ENCODE data around the gene KCTD11. TPM values are rescaled to one million over a fixed set of nuclear protein-coding genes. Genes with fewer than 3 reads are reported as not detected.
"Not testable (repeated sequence)": the region's sequence is repeated elsewhere in the genome, so short reads cannot be mapped to it uniquely, and the experiment has no call there.

Gene KCTD11
- total RNA-seq, 1 donor from 2014 or later: 8.9 TPM

- H3K27ac ChIP-seq: peak within 1 kb of the TSS; percentile 36
- ATAC-seq: peak; percentile 78
- intact Hi-C loops (cut with DNase I): no loop called here
Observed at GRCh38 chr17:7336240-7337175, 15.5 kb upstream of the KCTD11 start, which contains the start of gene ACAP1. Gene ACAP1 (plus strand): TSS chr17:7336529. CDS start chr17:7336735, 206 bp downstream.

GRCh38 chr17:7337600-7337999, 14.4 kb upstream of the KCTD11 start:
- H3K36me3 ChIP-seq; H3K4me1 ChIP-seq; intact Hi-C loops (cut with DNase I); H3K27ac ChIP-seq; ATAC-seq; H3K9me3 ChIP-seq; DNase-seq; H3K27me3 ChIP-seq: not testable (repeated sequence)
- peak overlapping the region; percentile 43 for H3K4me3 ChIP-seq

More at GRCh38 chr17:7336240-7337175, 15.5 kb upstream of the KCTD11 start, which contains the start of gene ACAP1:
- TF ChIP-seq CTCF (IDR thresholded peaks at IDR 0.05): no peak
- H3K4me1 ChIP-seq: no peaks in the 10 kb centered on the region
- peak within 1 kb of the TSS; percentile 43 for H3K4me3 ChIP-seq
- no peaks in the 10 kb centered on the region for H3K36me3 ChIP-seq
- H3K9me3 ChIP-seq: no peaks in the 10 kb centered on the region
- peak; percentile 77 for DNase-seq
- H3K27me3 ChIP-seq: no peaks in the 10 kb centered on the region

- Histone ChIP-seq H3K4me1 (no peaks in the 10 kb centered on the region), H3K27ac (no peak overlapping the region), H3K36me3 (no peaks in the 10 kb centered on the region), H3K4me3 (no peak overlapping the region), H3K9me3 (no peaks in the 10 kb centered on the region), H3K27me3 (no peaks in the 10 kb centered on the region)
- TF ChIP-seq CTCF (IDR thresholded peaks at IDR 0.05): no peak
- intact Hi-C loops (cut with DNase I): no loop called here
- DNase-seq: no peak
- no peak for ATAC-seq
Observed at GRCh38 chr17:7340179-7340578, 11.8 kb upstream of the KCTD11 start.

- DNase-seq (no peak), ATAC-seq (no peak)
Observed at GRCh38 chr17:7341842-7342241, 10.1 kb upstream of the KCTD11 start.

GRCh38 chr17:7343250-7343649, 8.7 kb upstream of the KCTD11 start:
- H3K27ac ChIP-seq: no peak overlapping the region
- intact Hi-C loops (cut with DNase I): no loop called here
- no peaks in the 10 kb centered on the region for H3K9me3 ChIP-seq
- TF ChIP-seq CTCF (IDR thresholded peaks at IDR 0.05): no peak
- H3K36me3 ChIP-seq: no peaks in the 10 kb centered on the region
- H3K27me3 ChIP-seq: no peaks in the 10 kb centered on the region
- no peak overlapping the region for H3K4me3 ChIP-seq
- DNase-seq (no peak), ATAC-seq (no peak)
- no peaks in the 10 kb centered on the region for H3K4me1 ChIP-seq

More at GRCh38 chr17:7341842-7342241, 10.1 kb upstream of the KCTD11 start:
- Histone ChIP-seq H3K4me3 (no peak overlapping the region), H3K27me3 (no peaks in the 10 kb centered on the region), H3K4me1 (no peaks in the 10 kb centered on the region), H3K36me3 (no peaks in the 10 kb centered on the region), H3K27ac (no peak overlapping the region), H3K9me3 (no peaks in the 10 kb centered on the region)
- TF ChIP-seq CTCF (IDR thresholded peaks at IDR 0.05): no peak
- intact Hi-C loops (cut with DNase I): no loop called here
